ENCODE data around the gene C7orf57.

- TF ChIP-seq CTCF (IDR thresholded peaks at IDR 0.05; ENCODE audit: extremely low read depth in 1 of 2, insufficient read depth in 1 of 2, low read depth in 1 of 2, low read length in 2 of 2) (no peak), POLR2AphosphoS5 (IDR thresholded peaks at IDR 0.05; ENCODE audit: insufficient read depth, low read depth, low read length) (no peak), EZH2 (IDR thresholded peaks at IDR 0.05; ENCODE audit: borderline replicate concordance, low read depth, low read length, severe bottlenecking) (no peak), POLR2A (IDR thresholded peaks at IDR 0.05; ENCODE audit: low read depth, low read length) (no peak), FOS (IDR thresholded peaks at IDR 0.05; ENCODE audit: borderline replicate concordance, insufficient read depth, low read length) (no peak), JUN (IDR thresholded peaks at IDR 0.05; ENCODE audit: borderline replicate concordance, insufficient read depth, insufficient read length, low read depth) (no peak), MYC (IDR thresholded peaks at IDR 0.05; ENCODE audit: low read depth, low read length) (no peak), GATA2 (IDR thresholded peaks at IDR 0.05; ENCODE audit: insufficient read depth, insufficient read length, low read depth, low read length) (no peak)
These were observed 56.4 kb downstream of the C7orf57 start for GRCh38 chr7:48091506-48092433.
